GM21786 (cell line): ENCODE results near the gene MCF2L.
A peak's percentile ranks its signal among the peaks of the same experiment; 100 is the strongest.
"Not testable (repeated sequence)": the region's sequence is repeated elsewhere in the genome, so short reads cannot be mapped to it uniquely, and the experiment has no call there.

Experiments used
- ATAC-seq: cut with Tn5 transposase; IDR thresholded peaks from one replicate; pipeline ENCODE4 v1.9.1; 2021; ENCODE audit not compliant: unreplicated experiment

The MCF2L gene

GRCh38 chr13:112968910-112969691 is at the start of gene MCF2L:
Gene MCF2L (plus strand): TSS chr13:112969214. CDS start chr13:112969380, 166 bp downstream.
- ATAC-seq: no peak

- no peak for ATAC-seq
Measured at GRCh38 chr13:112923962-112924361, 45.1 kb upstream of the MCF2L start.

GRCh38 chr13:112924365-112924764 is 44.6 kb upstream of the MCF2L start:
- no peak for ATAC-seq

GRCh38 chr13:112926003-112926402 is 43.0 kb upstream of the MCF2L start:
- no peak for ATAC-seq

GRCh38 chr13:112926993-112927392 is 42.0 kb upstream of the MCF2L start:
- ATAC-seq: no peak

- no peak for ATAC-seq
Measured at GRCh38 chr13:112928020-112928971, 40.7 kb upstream of the MCF2L start.

GRCh38 chr13:112928972-112929782 is 39.8 kb upstream of the MCF2L start:
- no peak for ATAC-seq

- ATAC-seq: no peak
Measured at GRCh38 chr13:112929783-112930055, 39.3 kb upstream of the MCF2L start.

GRCh38 chr13:112930192-112930591 is 38.8 kb upstream of the MCF2L start:
- no peak for ATAC-seq

- ATAC-seq: no peak
Measured at GRCh38 chr13:112931028-112931934, 37.7 kb upstream of the MCF2L start.

- ATAC-seq: no peak
Measured at GRCh38 chr13:112932971-112933370, 36.0 kb upstream of the MCF2L start.

GRCh38 chr13:112933649-112934048 is 35.4 kb upstream of the MCF2L start:
- ATAC-seq: no peak

- ATAC-seq: no peak
Measured at GRCh38 chr13:112934078-112934477, 34.9 kb upstream of the MCF2L start.

GRCh38 chr13:112938680-112939079 is 30.3 kb upstream of the MCF2L start:
- ATAC-seq: no peak

GRCh38 chr13:112940236-112940635 is 28.8 kb upstream of the MCF2L start:
- ATAC-seq: no peak

- ATAC-seq: no peak
Measured at GRCh38 chr13:112941349-112941748, 27.7 kb upstream of the MCF2L start.

- not testable (repeated sequence) for ATAC-seq
Measured at GRCh38 chr13:112941765-112942164, 27.2 kb upstream of the MCF2L start.

- peak; percentile 98 for ATAC-seq
Measured at GRCh38 chr13:112942689-112943308, 26.2 kb upstream of the MCF2L start.

- ATAC-seq: no peak
Measured at GRCh38 chr13:112943309-112944125, 25.5 kb upstream of the MCF2L start.
